Neural cell (in vitro differentiated cells): Measurements from ENCODE around the gene PPARG. TPM values are rescaled to one million over a fixed set of nuclear protein-coding genes. Genes with fewer than 3 reads are reported as not detected.

ENCODE experiments used
- H2AFZ ChIP-seq: fragments of 200-600, 300-800 bp; sonication (generic), shearing (Covaris generic); 2 replicates; pipeline ENCODE4 v1.6.0; 2014; ENCODE audit warnings: low read depth, mild to moderate bottlenecking, antibody characterized with exemption, low read length, moderate library complexity
- H3F3A ChIP-seq: fragments of 200-600 bp; shearing (Covaris generic); 2 replicates; pipeline ENCODE4 v1.6.1; 2016; ENCODE audit warnings: mild to moderate bottlenecking, moderate library complexity, mixed read lengths, antibody characterized with exemption, low read length; ENCODE audit not compliant: insufficient read depth, poor library complexity, severe bottlenecking
- H3K27ac ChIP-seq: fragments of 200-600, 300-800 bp; sonication (generic), shearing (Covaris generic); 2 replicates; pipeline ENCODE4 v1.5.1; 2014; ENCODE audit warnings: mild to moderate bottlenecking, low read length, moderate library complexity
- H3K27me3 ChIP-seq: fragments of 300-800, 200-600 bp; sonication (generic), shearing (Covaris generic); 2 replicates; pipeline ENCODE4 v1.6.0; 2014; ENCODE audit warnings: mild to moderate bottlenecking, low read depth, low read length, moderate library complexity; ENCODE audit not compliant: insufficient read depth
- H3K36me3 ChIP-seq: fragments of 300-800, 200-600 bp; sonication (generic), shearing (Covaris generic); 2 replicates; pipeline ENCODE4 v1.5.1; 2014; ENCODE audit warnings: mild to moderate bottlenecking, antibody characterized with exemption, low read length, moderate library complexity; ENCODE audit not compliant: insufficient read depth
- H3K4me2 ChIP-seq: fragments of 300-800, 200-600 bp; sonication (generic), shearing (Covaris generic); 2 replicates; pipeline ENCODE4 v1.6.0; 2014; ENCODE audit warnings: mild to moderate bottlenecking, low read length
- H3K4me3 ChIP-seq: fragments of 300-800, 200-600 bp; sonication (generic), shearing (Covaris generic); 2 replicates; pipeline ENCODE4 v1.5.1; 2014; ENCODE audit warnings: mild to moderate bottlenecking, low read length, moderate library complexity
- H3K79me2 ChIP-seq: fragments of 200-600 bp; shearing (Covaris generic); replicated peaks from 2 replicates; pipeline ENCODE4 v1.6.0; 2014; ENCODE audit warnings: mild to moderate bottlenecking, low read length, moderate library complexity; ENCODE audit not compliant: insufficient read depth
- H3K9ac ChIP-seq: fragments of 300-800, 200-600 bp; sonication (generic), shearing (Covaris generic); 2 replicates; pipeline ENCODE4 v1.6.1; 2016; ENCODE audit warnings: mild to moderate bottlenecking, low read length, mixed read lengths
- H3K9me2 ChIP-seq: fragments of 200-600 bp; shearing (Covaris generic); 2 replicates; pipeline ENCODE4 v1.6.1; 2016; ENCODE audit warnings: mild to moderate bottlenecking, low read length, mixed read lengths; ENCODE audit not compliant: insufficient read depth
- H3K9me3 ChIP-seq: fragments of 200-600, 300-800 bp; sonication (generic), shearing (Covaris generic); 2 replicates; pipeline ENCODE4 v1.6.1; 2016; ENCODE audit warnings: mild to moderate bottlenecking, mixed run types, low read length, moderate library complexity, mixed read lengths
- H4K20me1 ChIP-seq: fragments of 200-600 bp; shearing (Covaris generic); 2 replicates; pipeline ENCODE4 v1.6.1; 2016; ENCODE audit warnings: mild to moderate bottlenecking, mixed run types; ENCODE audit not compliant: insufficient read depth
- EP300 ChIP-seq: fragments of 450-650 bp; conservative IDR thresholded peaks from 2 replicates; pipeline ENCODE4 v1.6.1; 2014; ENCODE audit warnings: antibody characterized with exemption, mild to moderate bottlenecking, moderate library complexity; ENCODE audit not compliant: poor library complexity, severe bottlenecking
- EZH2 ChIP-seq: fragments of 200-600, 300-800 bp; shearing (Covaris generic), sonication (generic); IDR thresholded peaks from 2 replicates; pipeline ENCODE4 v1.6.1; 2014; ENCODE audit warnings: antibody characterized with exemption, low read length, borderline replicate concordance, mild to moderate bottlenecking; ENCODE audit not compliant: insufficient read depth, poor library complexity, severe bottlenecking
- MXI1 ChIP-seq: fragments of 450-650 bp; conservative IDR thresholded peaks from 2 replicates; pipeline ENCODE4 v1.6.1; 2014; ENCODE audit warnings: antibody characterized with exemption, mild to moderate bottlenecking; ENCODE audit not compliant: poor library complexity, severe bottlenecking
- RAD21 ChIP-seq: fragments of 450-650 bp; conservative IDR thresholded peaks from 2 replicates; pipeline ENCODE4 v1.6.1; 2014; ENCODE audit warnings: antibody characterized with exemption, mild to moderate bottlenecking, moderate library complexity
- TAF1 ChIP-seq: IDR thresholded peaks from 2 replicates; pipeline ENCODE4 v1.6.1; 2012; ENCODE audit warnings: low read depth
- polyA plus RNA-seq: library from polyadenylated mRNA; depleted of rRNA; stranded (reverse); fragments of >200 nt; gene quantifications from 2 replicates; pipeline ENCODE4 v1.2.3, GENCODE V29; 2014
- TF ChIP-seq, protein P1 (sequence below): IDR thresholded peaks from 2 replicates; pipeline ENCODE4 v1.6.1; 2012; ENCODE audit warnings: borderline replicate concordance
- TF ChIP-seq, protein P2 (sequence below): fragments of 450-650 bp; IDR thresholded peaks from 2 replicates; pipeline ENCODE4 v1.5.1; 2014; ENCODE audit warnings: antibody characterized with exemption, mild to moderate bottlenecking, moderate library complexity; ENCODE audit not compliant: poor library complexity, severe bottlenecking

The PPARG gene
- polyA plus RNA-seq, 1 donor from 2014 or later = 0.35 TPM

DNA sequence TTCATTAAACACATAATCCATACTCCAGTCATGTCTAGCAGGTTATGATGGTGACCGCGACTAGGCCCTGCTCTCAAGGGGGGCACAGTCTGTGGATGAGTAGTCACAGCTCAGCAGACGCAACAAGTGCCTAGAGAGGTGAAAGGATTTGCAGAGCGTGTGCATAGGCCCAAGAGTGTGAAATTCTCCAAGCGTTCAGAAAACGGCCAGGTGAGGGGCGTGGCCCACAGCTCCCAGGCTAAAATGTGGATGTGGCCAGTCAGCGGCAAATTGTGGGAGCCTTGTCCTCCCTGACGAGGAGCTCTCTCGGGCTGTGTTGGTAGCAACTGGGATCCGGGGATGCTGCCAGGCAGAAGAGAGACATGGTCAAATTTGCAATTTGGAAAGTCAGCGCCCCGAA, 149.0 kb downstream of the PPARG start:
- no peaks in the 10 kb centered on the region for H3K79me2 ChIP-seq
- H3F3A ChIP-seq = no peaks in the 10 kb centered on the region
- H3K9me2 ChIP-seq = no peaks in the 10 kb centered on the region
- no peak overlapping the region for H3K27ac ChIP-seq
- TF ChIP-seq MXI1 (no peak), EP300 (no peak)
- H3K4me2 ChIP-seq = no peak overlapping the region
- no peak overlapping the region for H3K9ac ChIP-seq
- H3K27me3 ChIP-seq = no peaks in the 10 kb centered on the region
- no peak overlapping the region for H2AFZ ChIP-seq
- no peaks in the 10 kb centered on the region for H3K9me3 ChIP-seq
- no peak overlapping the region for H3K4me3 ChIP-seq
- H3K36me3 ChIP-seq = no peaks in the 10 kb centered on the region
- H4K20me1 ChIP-seq = no peaks in the 10 kb centered on the region

DNA sequence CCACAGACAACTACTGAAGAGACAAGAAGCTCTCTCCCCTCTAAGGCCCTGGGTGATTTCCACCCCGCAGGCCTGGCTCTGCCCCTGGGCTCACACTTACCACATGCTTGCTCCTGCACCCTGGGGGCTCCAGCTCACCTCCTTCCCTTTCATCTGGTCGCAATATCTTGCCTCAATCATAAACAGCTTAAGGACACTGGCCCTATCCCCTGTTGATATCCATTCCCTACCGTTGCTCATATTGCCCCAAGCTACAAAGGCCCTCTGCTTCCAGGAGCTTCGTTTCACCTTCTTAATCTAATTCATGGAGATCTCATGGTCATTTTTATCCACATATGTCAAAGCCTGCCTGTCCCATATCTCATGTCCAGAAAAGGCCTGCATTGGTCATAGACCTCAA, 149.4 kb downstream of the PPARG start:
- TF ChIP-seq TAF1 (no peak), EZH2 (no peak), EP300 (no peak), RAD21 (no peak), MXI1 (no peak)
- TF ChIP-seq, protein P1, sequence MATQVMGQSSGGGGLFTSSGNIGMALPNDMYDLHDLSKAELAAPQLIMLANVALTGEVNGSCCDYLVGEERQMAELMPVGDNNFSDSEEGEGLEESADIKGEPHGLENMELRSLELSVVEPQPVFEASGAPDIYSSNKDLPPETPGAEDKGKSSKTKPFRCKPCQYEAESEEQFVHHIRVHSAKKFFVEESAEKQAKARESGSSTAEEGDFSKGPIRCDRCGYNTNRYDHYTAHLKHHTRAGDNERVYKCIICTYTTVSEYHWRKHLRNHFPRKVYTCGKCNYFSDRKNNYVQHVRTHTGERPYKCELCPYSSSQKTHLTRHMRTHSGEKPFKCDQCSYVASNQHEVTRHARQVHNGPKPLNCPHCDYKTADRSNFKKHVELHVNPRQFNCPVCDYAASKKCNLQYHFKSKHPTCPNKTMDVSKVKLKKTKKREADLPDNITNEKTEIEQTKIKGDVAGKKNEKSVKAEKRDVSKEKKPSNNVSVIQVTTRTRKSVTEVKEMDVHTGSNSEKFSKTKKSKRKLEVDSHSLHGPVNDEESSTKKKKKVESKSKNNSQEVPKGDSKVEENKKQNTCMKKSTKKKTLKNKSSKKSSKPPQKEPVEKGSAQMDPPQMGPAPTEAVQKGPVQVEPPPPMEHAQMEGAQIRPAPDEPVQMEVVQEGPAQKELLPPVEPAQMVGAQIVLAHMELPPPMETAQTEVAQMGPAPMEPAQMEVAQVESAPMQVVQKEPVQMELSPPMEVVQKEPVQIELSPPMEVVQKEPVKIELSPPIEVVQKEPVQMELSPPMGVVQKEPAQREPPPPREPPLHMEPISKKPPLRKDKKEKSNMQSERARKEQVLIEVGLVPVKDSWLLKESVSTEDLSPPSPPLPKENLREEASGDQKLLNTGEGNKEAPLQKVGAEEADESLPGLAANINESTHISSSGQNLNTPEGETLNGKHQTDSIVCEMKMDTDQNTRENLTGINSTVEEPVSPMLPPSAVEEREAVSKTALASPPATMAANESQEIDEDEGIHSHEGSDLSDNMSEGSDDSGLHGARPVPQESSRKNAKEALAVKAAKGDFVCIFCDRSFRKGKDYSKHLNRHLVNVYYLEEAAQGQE = no peak
- TF ChIP-seq, protein P2, sequence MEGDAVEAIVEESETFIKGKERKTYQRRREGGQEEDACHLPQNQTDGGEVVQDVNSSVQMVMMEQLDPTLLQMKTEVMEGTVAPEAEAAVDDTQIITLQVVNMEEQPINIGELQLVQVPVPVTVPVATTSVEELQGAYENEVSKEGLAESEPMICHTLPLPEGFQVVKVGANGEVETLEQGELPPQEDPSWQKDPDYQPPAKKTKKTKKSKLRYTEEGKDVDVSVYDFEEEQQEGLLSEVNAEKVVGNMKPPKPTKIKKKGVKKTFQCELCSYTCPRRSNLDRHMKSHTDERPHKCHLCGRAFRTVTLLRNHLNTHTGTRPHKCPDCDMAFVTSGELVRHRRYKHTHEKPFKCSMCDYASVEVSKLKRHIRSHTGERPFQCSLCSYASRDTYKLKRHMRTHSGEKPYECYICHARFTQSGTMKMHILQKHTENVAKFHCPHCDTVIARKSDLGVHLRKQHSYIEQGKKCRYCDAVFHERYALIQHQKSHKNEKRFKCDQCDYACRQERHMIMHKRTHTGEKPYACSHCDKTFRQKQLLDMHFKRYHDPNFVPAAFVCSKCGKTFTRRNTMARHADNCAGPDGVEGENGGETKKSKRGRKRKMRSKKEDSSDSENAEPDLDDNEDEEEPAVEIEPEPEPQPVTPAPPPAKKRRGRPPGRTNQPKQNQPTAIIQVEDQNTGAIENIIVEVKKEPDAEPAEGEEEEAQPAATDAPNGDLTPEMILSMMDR = no peak
- H3K79me2 ChIP-seq = no peaks in the 10 kb centered on the region
- H3K27ac ChIP-seq = no peak overlapping the region
- H3K4me2 ChIP-seq = no peak overlapping the region
- no peaks in the 10 kb centered on the region for H3K9me2 ChIP-seq
- H3K9me3 ChIP-seq = no peaks in the 10 kb centered on the region
- H3K27me3 ChIP-seq = no peaks in the 10 kb centered on the region
- no peaks in the 10 kb centered on the region for H4K20me1 ChIP-seq
- H3K4me3 ChIP-seq = no peak overlapping the region
- H3K9ac ChIP-seq = no peak overlapping the region
- H3K36me3 ChIP-seq = no peaks in the 10 kb centered on the region
- H2AFZ ChIP-seq = no peak overlapping the region
- H3F3A ChIP-seq = no peaks in the 10 kb centered on the region
